Activated naive CD4-positive, alpha-beta T cell treated with anti-CD3 and anti-CD28 coated beads, Interleukin-2, amount 50 U/mL, for 24 hours (primary cell): Measurements from ENCODE around the gene ME3.

ENCODE experiments used
- H3K27ac Mint-ChIP-seq: one replicate; pipeline ENCODE4 v1.8.0; 2021; ENCODE audit warnings: mild to moderate bottlenecking, mixed read lengths
- H3K27me3 Mint-ChIP-seq: one replicate; pipeline ENCODE4 v1.8.0; 2021; ENCODE audit warnings: mixed read lengths
- H3K36me3 Mint-ChIP-seq: one replicate; pipeline ENCODE4 v1.8.0; 2021; ENCODE audit warnings: mixed read lengths
- H3K4me1 Mint-ChIP-seq: one replicate; pipeline ENCODE4 v1.8.0; 2021; ENCODE audit warnings: mixed read lengths
- H3K4me3 Mint-ChIP-seq: one replicate; pipeline ENCODE4 v1.8.0; 2021; ENCODE audit warnings: mild to moderate bottlenecking, mixed read lengths
- H3K9me3 Mint-ChIP-seq: one replicate; pipeline ENCODE4 v1.8.0; 2021; ENCODE audit warnings: mixed read lengths

ME3 gene

DNA sequence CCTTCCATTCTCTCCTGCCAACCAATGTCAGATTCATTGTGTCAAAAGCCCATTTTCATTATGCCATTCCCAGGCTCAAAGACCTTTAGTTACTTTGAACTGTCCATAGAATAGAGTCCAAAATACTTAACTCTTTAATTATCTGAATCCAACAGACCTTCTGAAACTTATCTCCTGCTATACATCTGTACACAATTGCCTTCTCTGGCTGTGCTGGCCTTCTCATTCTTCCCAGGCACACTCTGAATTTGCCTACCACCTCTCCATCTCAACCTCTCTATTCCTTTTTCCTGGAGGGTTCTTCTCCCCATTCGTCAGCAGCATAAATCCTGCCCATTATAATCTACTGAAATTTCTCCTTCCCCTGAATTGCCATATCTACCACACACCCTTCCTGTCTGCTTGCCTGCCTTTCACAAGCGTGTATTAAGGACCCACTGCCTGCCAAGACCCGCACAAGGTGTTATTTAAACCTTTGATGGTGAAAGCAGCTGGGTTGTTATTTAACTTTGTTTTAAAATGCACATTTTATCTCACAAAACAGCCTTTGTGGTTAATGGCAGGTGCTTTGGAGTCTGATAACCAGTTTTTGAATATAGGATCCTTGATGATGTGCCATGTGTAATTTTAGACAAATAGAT, 171.8 kb downstream of the ME3 start:
- Mint-ChIP-seq H3K27me3 (no peaks in the 10 kb centered on the region), H3K27ac (no peak overlapping the region), H3K4me3 (no peak overlapping the region), H3K4me1 (no peaks in the 10 kb centered on the region), H3K36me3 (no peaks in the 10 kb centered on the region), H3K9me3 (no peaks in the 10 kb centered on the region)

DNA sequence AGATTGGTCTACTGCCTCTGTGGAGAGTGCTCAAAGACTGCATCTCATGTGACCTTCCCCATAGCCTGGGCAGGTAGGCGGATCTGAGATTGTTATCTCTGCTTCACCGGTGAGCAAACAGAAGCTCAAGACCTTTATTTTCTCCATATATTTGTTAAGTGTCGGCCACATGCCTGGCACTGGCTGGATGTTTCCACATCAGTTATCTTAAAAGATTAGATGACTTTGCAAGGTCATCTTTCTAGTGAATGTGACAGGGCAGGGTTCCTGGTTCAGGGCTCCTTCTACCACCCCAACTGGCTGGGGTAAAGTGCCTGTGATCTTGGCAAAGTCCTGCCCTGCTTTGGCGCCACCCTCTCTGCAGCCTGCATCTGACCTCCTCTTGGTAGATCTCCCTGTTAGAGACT, 172.7 kb downstream of the ME3 start:
- no peaks in the 10 kb centered on the region for H3K36me3 Mint-ChIP-seq

DNA sequence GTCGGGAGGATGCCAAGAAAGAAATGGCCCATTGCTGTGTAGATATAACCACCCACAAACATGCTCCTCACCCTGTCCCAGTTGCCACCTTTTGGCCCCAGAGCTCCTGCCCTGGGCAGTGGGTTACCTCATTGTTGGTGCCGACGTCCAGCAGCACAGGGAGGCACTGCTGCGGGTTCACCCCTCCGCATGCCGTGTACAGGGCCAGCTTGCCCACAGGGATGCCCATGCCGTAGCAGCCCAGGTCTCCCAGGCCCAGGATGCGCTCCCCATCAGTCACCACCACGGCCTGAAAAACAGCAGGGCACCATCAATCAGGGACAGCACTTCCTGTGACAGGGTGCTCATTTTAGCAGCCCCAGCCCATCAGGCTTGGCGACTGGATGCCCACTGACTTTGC, 174.6 kb downstream of the ME3 start:
- Mint-ChIP-seq H3K27ac (no peak overlapping the region), H3K4me3 (no peak overlapping the region), H3K9me3 (no peaks in the 10 kb centered on the region), H3K36me3 (no peaks in the 10 kb centered on the region), H3K4me1 (no peaks in the 10 kb centered on the region), H3K27me3 (no peaks in the 10 kb centered on the region)

More for the DNA sequence above, 172.7 kb downstream of the ME3 start:
- H3K4me3 Mint-ChIP-seq: no peak overlapping the region
- H3K27ac Mint-ChIP-seq: no peak overlapping the region
- no peaks in the 10 kb centered on the region for H3K27me3 Mint-ChIP-seq
- H3K4me1 Mint-ChIP-seq: no peaks in the 10 kb centered on the region
- no peaks in the 10 kb centered on the region for H3K9me3 Mint-ChIP-seq

- no peak overlapping the region for H3K27ac Mint-ChIP-seq
- H3K36me3 Mint-ChIP-seq: no peaks in the 10 kb centered on the region
Observed at GRCh38 chr11:86497310-86497709, 175.1 kb downstream of the ME3 start.

DNA sequence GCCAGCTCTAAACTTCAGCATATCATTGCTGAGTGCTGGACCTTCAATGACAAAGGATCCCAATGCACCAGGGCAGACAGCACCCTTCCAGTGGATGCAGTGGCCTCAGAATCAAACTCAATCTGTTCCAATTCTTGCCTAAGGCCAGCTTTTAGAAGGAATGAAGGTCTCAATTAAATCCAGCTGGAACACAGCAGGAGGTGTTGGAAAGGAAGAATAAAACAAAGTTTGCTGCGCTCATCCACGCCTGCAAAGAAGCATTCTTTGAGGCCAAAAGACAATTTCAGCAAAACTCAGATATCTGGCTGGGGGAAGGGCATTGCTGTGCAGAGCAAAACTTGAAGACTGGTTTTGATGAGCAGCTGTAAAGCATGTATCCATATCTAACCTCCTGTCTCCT, 177.1 kb downstream of the ME3 start:
- no peaks in the 10 kb centered on the region for H3K9me3 Mint-ChIP-seq
- no peak overlapping the region for H3K27ac Mint-ChIP-seq
- H3K27me3 Mint-ChIP-seq: no peaks in the 10 kb centered on the region
- no peak overlapping the region for H3K4me3 Mint-ChIP-seq
- no peaks in the 10 kb centered on the region for H3K4me1 Mint-ChIP-seq
- H3K36me3 Mint-ChIP-seq: no peaks in the 10 kb centered on the region

More at GRCh38 chr11:86497310-86497709, 175.1 kb downstream of the ME3 start:
- H3K27me3 Mint-ChIP-seq: no peaks in the 10 kb centered on the region
- no peaks in the 10 kb centered on the region for H3K9me3 Mint-ChIP-seq
- no peaks in the 10 kb centered on the region for H3K4me1 Mint-ChIP-seq
- H3K4me3 Mint-ChIP-seq: no peak overlapping the region

DNA sequence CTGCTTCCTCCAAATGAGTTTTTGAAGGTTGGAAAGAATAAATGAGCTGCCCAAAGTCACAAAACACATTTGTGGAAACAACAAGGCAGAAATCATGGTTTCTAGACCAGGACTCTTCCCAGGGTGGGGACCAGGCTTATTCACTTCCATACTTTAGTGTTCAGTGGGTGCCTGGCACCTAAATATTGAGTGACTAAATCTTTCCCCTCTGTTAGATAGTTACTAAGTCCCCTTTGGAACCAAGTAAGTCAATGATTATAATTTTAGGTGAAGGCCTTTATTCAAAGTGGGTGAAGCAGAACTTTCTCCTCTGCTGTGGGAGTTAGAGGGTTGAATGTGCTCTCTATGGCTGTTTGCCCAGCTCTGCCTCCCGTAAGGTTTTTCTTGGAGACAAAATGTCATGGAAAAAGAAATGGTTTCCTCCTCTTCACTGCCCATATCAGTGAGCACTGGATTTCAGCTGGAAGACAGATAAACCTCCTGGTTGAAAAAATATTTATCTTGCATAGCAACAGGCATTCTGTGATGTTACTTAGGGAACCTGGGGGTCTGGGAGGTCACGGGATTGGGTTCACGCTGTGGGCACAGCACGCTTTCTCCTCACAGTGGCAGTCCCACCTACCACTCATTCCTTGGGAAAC, 179.9 kb downstream of the ME3 start:
- no peaks in the 10 kb centered on the region for H3K36me3 Mint-ChIP-seq
- H3K27me3 Mint-ChIP-seq: no peaks in the 10 kb centered on the region
- H3K4me1 Mint-ChIP-seq: no peaks in the 10 kb centered on the region
- no peak overlapping the region for H3K27ac Mint-ChIP-seq
- no peak overlapping the region for H3K4me3 Mint-ChIP-seq
- no peaks in the 10 kb centered on the region for H3K9me3 Mint-ChIP-seq

- H3K9me3 Mint-ChIP-seq: no peaks in the 10 kb centered on the region
- H3K36me3 Mint-ChIP-seq: no peaks in the 10 kb centered on the region
- H3K27ac Mint-ChIP-seq: no peak overlapping the region
- H3K4me1 Mint-ChIP-seq: no peaks in the 10 kb centered on the region
- H3K27me3 Mint-ChIP-seq: no peaks in the 10 kb centered on the region
- no peak overlapping the region for H3K4me3 Mint-ChIP-seq
Observed at GRCh38 chr11:86491027-86491426, 181.4 kb downstream of the ME3 start.

DNA sequence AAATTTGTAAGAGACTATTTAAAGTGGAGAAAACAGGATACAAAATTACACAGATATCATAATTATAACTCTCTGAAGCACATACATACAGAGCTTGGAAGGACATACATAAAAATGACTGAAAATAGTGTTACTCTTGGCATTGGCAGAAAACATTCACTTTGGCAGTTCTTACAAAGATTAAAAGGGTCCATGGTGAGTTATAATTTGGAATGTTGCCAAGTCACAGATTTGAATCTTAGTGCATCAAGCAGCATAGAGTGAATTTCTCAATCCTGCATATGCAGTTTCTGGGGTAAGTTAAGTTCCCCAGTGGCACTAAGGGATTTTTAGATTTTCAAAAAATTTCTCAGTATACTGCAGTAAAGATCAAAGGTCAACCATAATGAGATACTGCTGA, 181.8 kb downstream of the ME3 start:
- Mint-ChIP-seq H3K27me3 (no peaks in the 10 kb centered on the region), H3K27ac (no peak overlapping the region), H3K9me3 (no peaks in the 10 kb centered on the region), H3K4me1 (no peaks in the 10 kb centered on the region), H3K4me3 (no peak overlapping the region), H3K36me3 (no peaks in the 10 kb centered on the region)

GRCh38 chr11:86489442-86489841, 183.0 kb downstream of the ME3 start:
- Mint-ChIP-seq H3K4me3 (no peak overlapping the region), H3K27me3 (no peaks in the 10 kb centered on the region), H3K36me3 (no peaks in the 10 kb centered on the region), H3K4me1 (no peaks in the 10 kb centered on the region), H3K27ac (no peak overlapping the region), H3K9me3 (no peaks in the 10 kb centered on the region)

DNA sequence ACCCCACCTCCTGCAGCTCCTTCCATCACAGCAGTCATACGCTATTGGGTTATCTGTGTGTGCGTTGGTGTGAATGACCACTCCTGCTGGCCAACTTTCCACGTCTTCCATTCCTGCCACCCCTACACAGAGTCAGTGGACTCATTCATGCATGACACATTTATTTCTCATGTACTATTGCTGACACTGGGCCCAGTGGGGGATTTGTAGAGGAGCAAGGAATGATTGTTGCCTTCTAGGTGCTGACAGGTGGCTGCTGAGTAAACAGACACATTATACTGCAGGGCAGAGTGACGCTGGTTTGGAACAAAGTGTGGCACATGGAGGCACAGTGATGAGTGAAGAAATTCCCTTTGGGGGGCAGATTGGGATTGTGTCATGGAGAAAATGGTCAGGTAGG, 183.9 kb downstream of the ME3 start:
- H3K27me3 Mint-ChIP-seq: no peaks in the 10 kb centered on the region
- no peak overlapping the region for H3K4me3 Mint-ChIP-seq
- no peaks in the 10 kb centered on the region for H3K4me1 Mint-ChIP-seq
- no peaks in the 10 kb centered on the region for H3K36me3 Mint-ChIP-seq
- no peaks in the 10 kb centered on the region for H3K9me3 Mint-ChIP-seq
- H3K27ac Mint-ChIP-seq: no peak overlapping the region

- Mint-ChIP-seq H3K27ac (no peak overlapping the region), H3K9me3 (no peaks in the 10 kb centered on the region), H3K4me1 (no peaks in the 10 kb centered on the region), H3K36me3 (no peaks in the 10 kb centered on the region), H3K27me3 (no peaks in the 10 kb centered on the region), H3K4me3 (no peak overlapping the region)
Observed at GRCh38 chr11:86487671-86488070, 184.7 kb downstream of the ME3 start.

DNA sequence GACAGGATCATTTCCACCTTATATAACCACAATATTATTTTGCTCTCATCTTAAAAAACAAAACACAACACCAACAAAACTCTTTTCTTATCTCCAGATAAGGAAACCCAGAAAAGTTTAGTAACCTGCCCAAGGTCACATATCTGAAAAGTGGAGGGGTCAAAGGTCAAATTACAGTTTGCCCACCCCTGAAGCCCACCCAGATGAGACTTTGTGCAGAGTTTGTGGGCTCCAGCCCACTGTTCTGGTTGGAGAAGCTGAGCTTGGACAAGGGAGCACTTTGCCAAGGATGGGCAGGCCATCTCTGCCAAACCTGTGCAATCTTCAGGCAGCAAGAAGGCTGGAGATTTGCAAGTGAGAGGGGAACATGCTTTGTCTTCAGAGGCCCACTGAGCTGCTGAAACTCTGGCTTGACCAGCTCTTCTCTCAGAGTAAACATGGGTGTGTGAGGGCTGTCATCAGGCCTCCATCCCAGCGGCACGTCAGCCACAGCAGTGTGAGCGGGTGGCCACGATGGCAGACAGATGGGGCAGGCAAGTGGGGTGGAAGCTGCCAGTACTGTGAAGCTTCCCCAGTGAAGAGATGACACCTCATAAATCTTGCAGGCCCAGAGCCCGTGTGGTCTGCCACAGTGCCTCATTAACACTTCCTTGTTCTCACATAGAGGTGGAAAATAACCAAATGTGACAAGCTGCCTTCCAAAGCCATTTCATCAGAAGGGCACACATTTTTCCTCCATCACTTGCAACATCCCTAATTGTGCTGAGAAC, 186.0 kb downstream of the ME3 start:
- Mint-ChIP-seq H3K9me3 (no peaks in the 10 kb centered on the region), H3K27me3 (no peaks in the 10 kb centered on the region), H3K4me1 (no peaks in the 10 kb centered on the region), H3K36me3 (no peaks in the 10 kb centered on the region), H3K4me3 (no peak overlapping the region), H3K27ac (peak overlapping the region; percentile 43)

- no peak overlapping the region for H3K27ac Mint-ChIP-seq
Observed at GRCh38 chr11:86484795-86485166, 187.6 kb downstream of the ME3 start.

DNA sequence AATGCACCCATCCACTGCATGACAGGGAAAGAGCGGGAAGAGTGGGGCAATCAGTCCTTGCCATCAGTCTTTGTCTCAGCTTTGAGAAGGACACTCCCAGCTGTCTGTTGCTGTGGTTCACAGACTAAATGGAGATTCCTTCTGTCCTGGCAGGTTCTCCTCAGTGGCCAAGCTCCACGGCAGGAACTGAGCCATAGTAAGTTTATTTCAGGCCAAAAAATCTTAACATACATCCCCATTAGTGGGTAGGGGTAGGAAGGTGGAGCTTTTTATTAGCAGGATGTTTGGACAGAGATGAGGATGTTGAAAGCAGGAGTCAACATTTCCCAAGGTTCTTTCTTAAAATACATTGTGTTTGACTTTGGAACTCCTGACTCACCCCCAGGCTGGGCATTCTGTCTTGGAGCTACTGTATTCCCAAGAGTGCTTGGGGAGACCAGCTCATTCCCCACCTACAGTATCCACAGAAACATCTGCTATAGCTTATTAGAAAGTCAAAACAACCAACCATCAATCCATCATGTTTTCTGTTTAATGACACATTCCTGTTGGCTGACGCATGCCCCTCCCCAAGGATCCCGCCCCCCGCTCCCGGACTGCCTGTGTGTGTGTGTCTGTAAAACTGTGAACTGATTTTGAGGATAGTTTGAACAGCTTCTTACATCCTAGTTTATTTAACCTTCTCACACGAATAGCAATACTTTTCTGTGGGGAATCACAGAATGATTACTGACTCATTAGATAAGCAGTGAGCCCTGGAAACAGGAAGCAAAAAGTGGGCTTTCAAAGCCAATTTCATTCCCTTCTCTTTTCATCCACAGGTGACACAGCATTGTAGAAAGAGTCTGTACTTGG, 188.2 kb downstream of the ME3 start:
- H3K36me3 Mint-ChIP-seq: no peaks in the 10 kb centered on the region
- no peaks in the 10 kb centered on the region for H3K9me3 Mint-ChIP-seq
- no peaks in the 10 kb centered on the region for H3K4me1 Mint-ChIP-seq
- H3K4me3 Mint-ChIP-seq: no peak overlapping the region
- no peaks in the 10 kb centered on the region for H3K27me3 Mint-ChIP-seq
- no peak overlapping the region for H3K27ac Mint-ChIP-seq

More at GRCh38 chr11:86484795-86485166, 187.6 kb downstream of the ME3 start:
- H3K4me1 Mint-ChIP-seq: no peaks in the 10 kb centered on the region
- no peaks in the 10 kb centered on the region for H3K36me3 Mint-ChIP-seq
- H3K27me3 Mint-ChIP-seq: no peaks in the 10 kb centered on the region
- no peaks in the 10 kb centered on the region for H3K9me3 Mint-ChIP-seq
- no peak overlapping the region for H3K4me3 Mint-ChIP-seq

DNA sequence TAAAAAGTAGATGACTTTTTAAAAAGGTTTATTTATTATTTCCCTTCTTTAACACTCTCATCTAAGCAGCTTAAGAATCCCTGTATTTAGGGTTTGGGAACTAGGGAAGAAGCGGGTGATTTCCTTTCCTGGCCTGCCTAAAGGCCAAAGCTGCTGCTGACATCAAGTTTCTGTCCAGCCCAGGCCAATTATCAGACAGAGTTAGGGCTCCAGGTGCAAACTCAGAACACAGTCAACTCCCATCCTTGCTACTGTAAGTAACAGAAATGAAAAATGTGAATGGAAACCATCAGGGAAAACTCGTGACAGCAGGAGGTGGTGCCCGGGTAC, 188.8 kb downstream of the ME3 start:
- Mint-ChIP-seq H3K27me3 (no peaks in the 10 kb centered on the region), H3K4me1 (no peaks in the 10 kb centered on the region)

DNA sequence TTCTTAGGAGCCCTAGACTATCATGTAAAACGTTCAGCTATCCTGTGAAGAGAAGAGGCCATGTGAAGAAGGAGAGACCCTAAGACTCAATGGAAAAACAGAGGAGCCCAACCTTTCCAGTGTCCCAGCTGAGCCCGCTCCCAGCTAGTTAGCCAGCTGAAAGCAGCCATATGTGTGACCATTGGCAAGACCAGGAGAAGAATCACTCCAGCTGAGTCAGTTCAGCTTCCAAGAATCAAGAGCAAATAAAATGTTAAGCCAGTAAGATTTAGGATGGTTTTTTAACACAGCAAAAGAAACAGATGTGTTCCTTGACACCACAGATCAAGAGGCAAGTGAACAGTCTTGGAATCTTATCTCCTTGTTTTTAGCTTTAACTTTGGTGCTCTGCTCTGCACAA, 189.7 kb downstream of the ME3 start:
- Mint-ChIP-seq H3K4me1 (no peaks in the 10 kb centered on the region), H3K27ac (no peak overlapping the region), H3K9me3 (no peaks in the 10 kb centered on the region)

More for the DNA sequence above, 188.8 kb downstream of the ME3 start:
- no peaks in the 10 kb centered on the region for H3K36me3 Mint-ChIP-seq
- no peaks in the 10 kb centered on the region for H3K9me3 Mint-ChIP-seq
- no peak overlapping the region for H3K4me3 Mint-ChIP-seq
- H3K27ac Mint-ChIP-seq: no peak overlapping the region

More for the DNA sequence above, 189.7 kb downstream of the ME3 start:
- H3K27me3 Mint-ChIP-seq: no peaks in the 10 kb centered on the region
- no peak overlapping the region for H3K4me3 Mint-ChIP-seq
- no peaks in the 10 kb centered on the region for H3K36me3 Mint-ChIP-seq
